GM19238 (cell line): Measurements from ENCODE around the gene RNF138.
"Not testable (repeated sequence)": the region's sequence is repeated elsewhere in the genome, so short reads cannot be mapped to it uniquely, and the experiment has no call there.

Experiments used
- DNase-seq: peaks from one replicate; pipeline ENCODE4 v3.0.0; 2011; ENCODE audit warnings: low spot score; ENCODE audit not compliant: insufficient read length

RNF138 gene

DNA sequence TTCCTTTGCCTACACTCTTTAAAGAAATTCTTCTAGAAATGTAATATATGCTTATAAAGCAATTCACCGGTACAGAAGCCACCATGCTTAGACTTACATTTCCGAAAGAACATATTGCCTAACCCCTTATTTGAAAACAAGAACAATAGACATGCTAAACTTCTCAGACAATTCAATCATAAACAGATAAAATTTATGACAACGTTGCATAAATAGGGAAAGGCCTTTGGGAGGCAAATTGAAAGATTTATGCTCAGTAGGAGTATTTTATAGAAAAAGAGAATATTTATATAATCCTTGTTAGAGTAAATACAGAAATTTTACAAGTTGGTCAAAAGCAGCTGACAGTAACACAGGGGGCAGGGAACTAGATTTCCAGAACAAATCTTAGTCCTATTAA, 82.0 kb downstream of the RNF138 start:
- DNase-seq = no peak

- no peak for DNase-seq
Observed at GRCh38 chr18:32174719-32175118, 83.0 kb downstream of the RNF138 start.

DNA sequence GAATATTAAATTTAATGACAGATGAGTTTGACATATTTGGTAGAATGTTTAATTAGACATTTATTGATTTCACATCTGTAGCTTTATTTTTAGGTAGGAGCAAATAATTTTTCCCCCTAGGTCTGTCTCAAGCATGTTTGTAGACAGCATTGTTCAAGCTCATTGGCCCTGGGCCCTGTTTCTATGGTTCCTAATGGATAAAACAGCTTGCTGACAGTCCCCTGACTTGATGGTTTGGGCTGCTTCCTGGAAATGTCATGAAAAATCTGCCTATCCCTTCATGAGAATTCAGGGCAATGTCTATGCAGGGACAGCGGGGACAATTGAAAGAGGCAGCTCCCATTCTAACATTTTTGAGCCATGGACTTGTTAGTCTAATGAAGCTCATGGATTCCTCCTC, 83.6 kb downstream of the RNF138 start:
- no peak for DNase-seq

GRCh38 chr18:32176745-32177144, 85.1 kb downstream of the RNF138 start:
- not testable (repeated sequence) for DNase-seq

DNA sequence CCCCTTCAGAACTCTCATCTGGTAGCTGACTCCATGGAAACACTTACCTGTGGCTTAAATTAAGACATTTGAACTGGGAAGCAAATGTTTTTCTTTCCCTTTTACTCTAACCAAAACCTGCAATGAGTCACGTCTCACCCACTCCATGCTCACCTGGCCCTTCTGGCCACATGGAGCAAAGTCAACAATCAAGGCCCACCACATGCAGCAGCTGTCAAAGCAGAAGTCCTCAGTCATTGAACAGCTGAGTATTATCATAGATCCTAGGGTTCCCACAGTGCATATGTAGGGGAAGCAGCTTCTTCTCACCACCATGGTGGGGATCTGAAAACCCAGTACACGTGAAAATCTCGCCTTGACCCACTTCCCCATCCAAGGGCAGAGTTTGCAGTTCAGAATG, 85.9 kb downstream of the RNF138 start:
- DNase-seq = no peak
